Hematopoietic multipotent progenitor cell treated with erythropoietin and hydrocortisone succinate and interleukin-3 and kit ligand, for 17 days (in vitro differentiated cells): Measurements from ENCODE around the gene SLC25A47.
A peak's percentile ranks its signal among the peaks of the same experiment; 100 is the strongest.

Source experiments
- DNase-seq: peaks from one replicate; pipeline ENCODE4 v3.0.0-alpha.2; 2015; ENCODE audit warnings: low spot score

The SLC25A47 gene

GRCh38 chr14:100348784-100349685 is 25.9 kb downstream of the SLC25A47 start:
- DNase-seq, result no peak

DNA sequence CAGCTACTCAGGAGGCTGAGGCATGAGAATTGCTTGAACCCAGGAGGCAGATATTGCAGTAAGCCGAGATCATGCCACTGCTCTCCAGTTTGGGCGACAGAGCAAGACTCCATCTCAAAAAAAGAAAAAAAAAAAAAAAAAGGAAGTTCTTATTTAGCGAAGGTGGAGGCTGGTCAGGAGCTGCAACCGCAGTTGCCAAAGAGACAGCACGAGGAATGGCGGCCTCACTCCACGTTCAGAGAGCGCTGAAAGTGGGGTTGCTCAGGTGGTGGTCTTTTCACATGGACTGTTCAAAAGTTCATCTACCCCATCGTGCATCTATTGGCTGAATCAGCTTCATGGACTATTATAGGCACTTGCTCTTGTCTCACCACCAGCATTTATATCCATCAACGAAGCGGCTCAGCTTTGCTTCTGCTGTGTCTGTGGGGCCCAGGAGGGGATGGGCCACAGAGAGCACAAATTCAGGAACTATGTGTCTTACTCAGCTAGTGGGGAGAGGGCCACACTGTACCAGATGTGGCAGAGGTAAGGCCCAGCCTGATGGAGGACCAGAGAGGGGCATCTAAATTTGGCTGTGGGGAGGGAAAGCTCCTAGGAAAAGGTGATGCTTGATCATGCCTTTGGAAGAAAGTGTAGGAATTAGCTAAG is 27.3 kb downstream of the SLC25A47 start:
- DNase-seq, result no peak

DNA sequence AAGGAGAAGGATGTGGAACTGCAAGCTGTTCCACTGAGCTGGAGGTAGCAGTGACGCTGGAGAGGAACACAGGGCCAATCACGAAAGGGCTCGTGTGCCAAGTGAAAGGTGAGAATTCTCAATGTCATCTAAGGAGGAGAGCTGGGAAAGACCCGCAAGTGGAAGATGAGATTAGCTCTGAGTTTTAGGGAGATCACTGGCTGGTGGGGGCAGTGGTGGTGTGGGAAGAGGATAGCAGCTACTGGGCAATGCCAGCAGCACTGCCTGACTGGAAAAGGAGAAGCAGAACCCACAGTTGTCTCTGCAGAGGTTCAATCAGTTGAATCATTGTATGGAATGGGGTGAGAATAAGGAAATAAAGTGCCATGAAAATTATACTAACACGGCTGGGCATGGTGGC is 27.8 kb downstream of the SLC25A47 start:
- DNase-seq, result no peak

DNA sequence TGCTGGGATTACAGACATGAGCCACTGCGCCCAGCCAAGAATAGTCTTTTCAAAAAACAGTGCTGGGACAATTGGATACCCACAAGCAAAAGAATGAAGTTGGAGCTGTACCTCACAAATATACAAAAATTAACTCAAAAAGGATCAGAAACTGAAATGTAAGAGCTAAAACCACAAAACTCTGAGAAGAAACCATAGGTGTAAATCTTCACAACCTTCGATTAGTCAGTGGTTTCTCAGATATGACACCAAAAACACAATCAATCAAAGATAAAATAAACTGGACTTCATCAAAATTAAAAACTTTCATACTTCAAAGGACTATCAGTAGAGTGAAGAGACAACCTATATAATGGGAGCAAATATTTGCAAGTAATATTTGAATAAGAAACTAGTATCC is 35.3 kb downstream of the SLC25A47 start:
- DNase-seq, result no peak

DNA sequence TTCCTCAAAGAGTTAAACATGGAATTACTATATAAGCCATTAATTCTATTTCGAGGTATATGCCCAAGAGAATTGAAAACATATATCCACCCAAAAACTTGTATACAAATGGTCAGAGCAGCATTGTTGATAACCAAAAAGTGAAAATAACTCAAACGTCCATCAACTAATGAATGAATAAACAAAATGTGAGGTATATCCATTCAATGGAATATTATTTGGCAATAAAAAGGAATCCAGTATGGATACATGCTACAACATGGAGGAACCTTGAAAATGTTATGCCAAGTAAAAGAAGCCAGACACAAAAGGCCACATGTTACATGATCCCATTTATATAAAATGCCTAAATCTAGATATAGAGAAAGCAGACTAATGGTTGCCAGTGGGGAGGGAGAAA is 36.0 kb downstream of the SLC25A47 start:
- no peak for DNase-seq

GRCh38 chr14:100359881-100360280 is 36.7 kb downstream of the SLC25A47 start:
- no peak for DNase-seq

GRCh38 chr14:100361626-100362025 is 38.5 kb downstream of the SLC25A47 start:
- DNase-seq, result no peak

- no peak for DNase-seq
Measured at GRCh38 chr14:100362311-100362927, 39.3 kb downstream of the SLC25A47 start.

DNA sequence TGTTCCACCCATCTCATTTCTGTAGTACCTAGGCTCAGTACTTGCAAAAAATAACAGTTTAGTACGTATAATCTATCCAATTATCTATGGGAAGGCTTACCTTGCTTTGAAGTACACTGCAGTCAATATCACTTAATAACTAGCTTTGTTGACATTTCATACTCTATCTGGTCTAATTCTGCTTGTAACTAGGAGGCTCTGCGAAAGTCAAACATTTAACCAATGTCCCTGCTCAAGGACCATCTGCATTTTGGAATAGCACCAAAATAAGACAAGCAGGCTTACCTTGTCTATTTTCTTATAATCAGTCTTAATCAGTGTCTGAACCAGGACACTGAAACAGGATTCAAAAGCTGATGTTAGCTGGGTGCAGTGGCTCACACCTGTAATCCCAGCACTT is 39.9 kb downstream of the SLC25A47 start:
- DNase-seq, result no peak

DNA sequence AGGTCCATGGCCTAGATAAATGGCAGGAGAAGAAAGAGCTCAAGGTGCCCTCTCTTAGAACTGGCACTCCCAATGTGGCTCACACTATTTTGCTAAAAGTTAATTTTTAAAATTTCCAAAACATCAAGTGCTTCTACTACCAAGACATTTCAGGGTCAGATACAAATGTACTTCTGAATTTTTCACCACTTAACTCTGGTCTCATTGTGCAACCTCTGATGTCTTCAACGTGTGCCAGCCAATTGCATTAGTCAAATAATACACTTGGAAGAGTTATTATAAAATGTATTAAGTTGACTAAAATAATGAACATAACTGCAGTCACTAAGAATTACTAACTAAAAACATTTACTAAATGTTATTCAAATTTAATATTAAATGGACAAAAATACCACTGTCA is 41.3 kb downstream of the SLC25A47 start:
- no peak for DNase-seq

- DNase-seq, result no peak
Measured at GRCh38 chr14:100365741-100366140, 42.6 kb downstream of the SLC25A47 start.

DNA sequence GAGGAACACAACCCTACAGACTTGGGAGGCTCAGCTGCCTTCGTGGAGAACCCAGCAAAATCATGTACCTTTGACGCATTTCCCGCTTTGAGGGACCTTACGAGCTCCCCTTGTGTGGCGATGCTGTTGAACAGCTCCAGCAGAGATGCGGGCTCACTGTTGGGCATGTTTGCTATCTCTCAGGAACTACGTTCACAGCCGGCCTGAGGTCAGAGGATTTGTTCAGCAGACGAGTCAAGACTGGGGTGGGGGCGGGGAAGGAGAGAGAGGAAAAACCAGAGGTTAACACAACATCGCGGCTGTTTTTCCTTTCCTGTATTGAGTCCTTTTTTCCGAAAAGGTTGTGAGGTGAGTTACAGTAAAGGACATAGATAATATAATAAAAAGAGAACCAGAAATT is 45.9 kb downstream of the SLC25A47 start:
- no peak for DNase-seq

DNA sequence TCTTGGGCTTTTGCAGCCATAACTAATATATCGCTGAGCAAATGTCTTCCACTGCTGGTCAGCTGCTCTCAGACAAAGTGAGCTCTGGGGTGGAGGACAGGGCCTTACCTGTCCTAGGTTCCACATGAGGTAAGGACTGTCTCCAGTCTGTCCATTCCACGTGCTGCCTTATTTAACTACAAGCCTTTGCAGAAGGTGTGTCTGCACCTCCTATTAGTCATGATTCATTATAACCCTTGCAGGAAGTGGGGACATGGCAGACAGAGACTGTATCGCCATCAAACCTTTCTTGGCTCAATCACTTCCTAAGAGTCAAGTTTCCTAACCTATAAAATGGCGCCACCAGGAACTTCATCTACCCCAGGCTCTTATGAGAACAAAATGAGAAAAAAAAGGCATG is 46.9 kb downstream of the SLC25A47 start:
- DNase-seq, result no peak

DNA sequence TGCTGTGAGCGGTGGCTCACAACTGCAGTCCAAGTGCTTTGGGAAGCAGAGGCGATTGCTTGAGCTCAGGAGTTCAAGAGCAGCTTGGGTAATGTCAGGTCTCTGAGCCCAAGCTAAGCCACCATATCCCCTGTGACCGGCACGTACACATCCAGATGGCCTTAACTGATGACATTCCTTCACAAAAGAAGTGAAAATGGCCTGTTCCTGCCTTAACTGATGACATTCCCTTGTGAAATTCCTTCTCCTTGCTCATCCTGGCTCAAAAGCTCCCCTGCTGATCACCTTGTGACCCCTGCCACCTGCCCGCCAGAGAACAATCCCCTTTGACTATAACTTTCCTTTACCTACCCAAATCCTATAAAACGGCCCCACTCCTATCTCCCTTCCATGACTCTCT is 48.6 kb downstream of the SLC25A47 start:
- no peak for DNase-seq

DNA sequence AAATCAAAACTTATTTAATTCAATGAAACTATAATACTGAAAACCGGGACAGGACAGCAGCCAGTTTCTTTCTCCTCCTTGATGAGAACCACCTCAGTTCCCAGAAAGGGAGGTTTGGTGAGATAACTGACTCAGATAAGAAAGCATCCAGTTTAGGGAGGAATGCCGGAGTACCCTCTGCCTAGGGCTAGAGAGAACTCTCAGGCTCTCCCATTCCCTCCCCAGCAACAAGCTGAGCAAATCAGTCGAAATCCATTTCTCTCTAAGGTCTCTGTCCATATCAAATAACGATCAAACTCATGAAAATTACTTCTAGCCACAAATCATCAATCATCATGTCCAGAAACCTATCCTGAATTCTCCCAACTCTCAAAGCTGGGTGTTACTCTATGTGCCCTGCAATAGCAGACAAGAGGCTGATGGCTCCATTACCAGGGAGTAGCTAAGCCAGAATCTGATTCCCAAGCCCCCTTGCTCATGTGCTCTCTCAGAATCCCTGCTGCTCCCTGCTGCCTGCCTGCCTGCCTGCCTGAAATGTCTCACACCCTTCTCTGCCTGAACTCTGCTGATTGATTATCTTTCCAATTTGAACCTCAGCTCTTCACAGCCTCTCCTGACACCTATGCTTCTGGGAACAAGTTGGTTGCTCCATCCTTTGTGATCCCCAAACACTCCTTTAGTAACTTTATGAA is 49.4 kb downstream of the SLC25A47 start:
- no peak for DNase-seq

DNA sequence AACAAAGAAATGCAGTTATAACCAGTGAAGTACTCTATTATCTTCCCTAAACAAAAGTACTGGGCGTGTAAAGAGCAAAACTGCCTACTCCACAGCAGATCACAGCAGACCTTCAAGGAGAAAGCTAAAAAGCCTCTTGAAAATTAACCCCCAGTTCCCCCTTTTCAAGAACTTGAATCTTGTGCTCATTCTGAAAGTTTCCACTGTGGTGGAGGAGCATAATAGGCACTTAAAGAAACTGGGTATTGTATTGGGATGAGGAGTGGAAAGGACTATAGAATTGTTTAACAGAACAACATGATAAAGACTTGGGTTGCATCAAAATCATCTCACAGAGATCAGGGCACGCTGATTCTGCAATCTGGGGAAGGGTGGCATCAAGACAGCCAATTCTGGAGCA is 51.1 kb downstream of the SLC25A47 start:
- no peak for DNase-seq

GRCh38 chr14:100374876-100375265 is 51.7 kb downstream of the SLC25A47 start:
- no peak for DNase-seq

GRCh38 chr14:100375266-100375962 is 52.3 kb downstream of the SLC25A47 start:
- peak; percentile 48 for DNase-seq

GRCh38 chr14:100375963-100376735 is 53.0 kb downstream of the SLC25A47 start, which contains the start of gene WDR25:
TSS of gene WDR25 (plus strand) at chr14:100376485.
- peak; percentile 95 for DNase-seq

DNA sequence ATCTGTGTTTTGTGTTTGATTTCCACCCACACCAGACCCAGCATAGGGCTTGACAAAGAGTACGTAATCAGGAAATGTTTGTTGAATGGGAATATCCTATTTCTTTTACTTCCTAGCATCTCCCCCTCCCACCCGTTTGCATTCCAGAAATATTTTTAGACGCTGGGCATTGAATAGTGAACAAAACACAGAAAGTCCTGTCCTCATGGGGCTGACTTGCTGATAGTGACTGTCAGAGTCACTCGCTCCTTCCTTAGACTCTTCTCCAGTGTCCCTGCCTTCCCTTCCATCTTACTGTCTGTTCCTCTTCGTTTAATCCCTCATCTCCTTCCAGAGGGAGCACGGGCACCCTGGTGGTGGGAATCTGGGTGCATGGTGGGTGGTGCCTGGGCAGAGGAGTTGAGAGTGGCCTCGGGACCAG is 53.6 kb downstream of the SLC25A47 start:
- DNase-seq, result no peak
